ENCODE results near the gene R3HDM2. TPM values are rescaled to one million over a fixed set of nuclear protein-coding genes. Genes with fewer than 3 reads are reported as not detected.

Gene R3HDM2
- total RNA-seq, 4 donors from 2014 or later, result 30.7 to 40.8 (median 35.5) TPM

- Histone ChIP-seq H3K36me3 (no peaks in the 10 kb centered on the region), H3K27me3 (no peaks in the 10 kb centered on the region), H3K9me3 (no peaks in the 10 kb centered on the region), H3K4me1 (peaks cover 5% of the 10 kb centered on the region in 2 donors), H3K27ac (no peak overlapping the region), H3K4me3 (replicated peaks in 1 of 3) (no peak overlapping the region)
- DNase-seq, result no peak
- intact Hi-C loops (cut with DNase I), result loop anchor here (5.0 kb wide), 2 partner anchors 147 to 187 kb away; no protein-coding TSS in a partner anchor
- no peak for TF ChIP-seq POLR2A (IDR thresholded peaks at IDR 0.05)
- no peak for TF ChIP-seq CTCF (IDR thresholded peaks at IDR 0.05)
- WGBS, 2 donors, result 96 to 98% methylated on average over 2 of the region's 2 CpGs
Measured at GRCh38 chr12:57454213-57454565, 23.3 kb upstream of the R3HDM2 start.

- 14 to 24% methylated on average over 4 to 7 of the region's 7 CpGs for WGBS, 2 donors
Measured at GRCh38 chr12:57452937-57453509, 22.2 kb upstream of the R3HDM2 start.

GRCh38 chr12:57452181-57452936 is 21.5 kb upstream of the R3HDM2 start:
- 32 to 37% methylated on average over 8 to 9 of the region's 9 CpGs for WGBS, 2 donors
- TF ChIP-seq POLR2A (IDR thresholded peaks at IDR 0.05), result no peak
- no peak for TF ChIP-seq CTCF (IDR thresholded peaks at IDR 0.05)
- Histone ChIP-seq H3K27me3 (no peaks in the 10 kb centered on the region), H3K4me3 (replicated peaks in 1 of 3) (no peak overlapping the region), H3K4me1 (no peaks in the 10 kb centered on the region), H3K36me3 (no peaks in the 10 kb centered on the region), H3K9me3 (no peaks in the 10 kb centered on the region), H3K27ac (no peak overlapping the region)
- intact Hi-C loops (cut with DNase I), result loop anchor here (5.0 kb wide), 2 partner anchors 145 to 185 kb away; no protein-coding TSS in a partner anchor
- no peak for DNase-seq

More at GRCh38 chr12:57452937-57453509, 22.2 kb upstream of the R3HDM2 start:
- Histone ChIP-seq H3K9me3 (no peaks in the 10 kb centered on the region), H3K4me3 (replicated peaks in 1 of 3) (no peak overlapping the region), H3K27ac (no peak overlapping the region), H3K36me3 (no peaks in the 10 kb centered on the region), H3K4me1 (no peaks in the 10 kb centered on the region), H3K27me3 (no peaks in the 10 kb centered on the region)
- TF ChIP-seq CTCF (IDR thresholded peaks at IDR 0.05), result peak; percentile 76 to 95 (median 90)
- TF ChIP-seq POLR2A (IDR thresholded peaks at IDR 0.05), result no peak
- intact Hi-C loops (cut with DNase I), result loop anchor here (5.0 kb wide), 2 partner anchors 146 to 186 kb away; no protein-coding TSS in a partner anchor
- peak; percentile 81 for DNase-seq

GRCh38 chr12:57451233-57451778 is 20.5 kb upstream of the R3HDM2 start:
- Histone ChIP-seq H3K4me3 (replicated peaks in 1 of 3) (no peak overlapping the region), H3K27ac (no peak overlapping the region), H3K9me3 (no peaks in the 10 kb centered on the region), H3K36me3 (no peaks in the 10 kb centered on the region), H3K27me3 (no peaks in the 10 kb centered on the region), H3K4me1 (peaks cover 5 to 6% of the 10 kb centered on the region in 2 donors)
- intact Hi-C loops (cut with DNase I), result loop anchor here (5.0 kb wide), 2 partner anchors 144 to 184 kb away; no protein-coding TSS in a partner anchor
- TF ChIP-seq CTCF (IDR thresholded peaks at IDR 0.05) (no peak), POLR2A (IDR thresholded peaks at IDR 0.05) (no peak)
- WGBS, 2 donors, result 74 to 83% methylated on average over 6 of the region's 6 CpGs
- DNase-seq, result no peak
